IMR-90 (cell line): ENCODE results near the gene TSPAN31. TPM values are rescaled to one million over a fixed set of nuclear protein-coding genes. Genes with fewer than 3 reads are reported as not detected.
"Not testable (repeated sequence)": the region's sequence is repeated elsewhere in the genome, so short reads cannot be mapped to it uniquely, and the experiment has no call there.

Experiments
- ATAC-seq: fragments of 200-7000 bp; cut with Tn5 transposase; 2 replicates; pipeline ENCODE4 v1.9.1; 2020; ENCODE audit warnings: low read depth, mild to moderate bottlenecking, moderate library complexity
- BruUV-seq: library from RNA; stranded (reverse); fragments of 400-500 nt; replicated peaks from 2 replicates; lab custom pipeline; 2021; lab: Mats Ljungman, UMichigan
- CTCF ChIA-PET: fragments of 300-600 bp; formaldehyde crosslinking; extraction: SDS; loops from one replicate; lab custom pipeline; 2021; ENCODE audit warnings: antibody characterized with exemption; lab: Yijun Ruan, JAX
- POLR2A ChIA-PET: fragments of 300-600 bp; sonication (Branson Sonifier 250); formaldehyde crosslinking; loops from one replicate; lab custom pipeline; 2022; ENCODE audit warnings: antibody characterized with exemption; ENCODE audit not compliant: unreplicated experiment; lab: Charles Lee
- DNase-seq: peaks from one replicate; pipeline ENCODE4 v3.0.0; 2013
- H2AFZ ChIP-seq: replicated peaks from 2 replicates; pipeline ENCODE3; 2013; ENCODE audit warnings: low read length, mild to moderate bottlenecking; ENCODE audit not compliant: poor library complexity
- H2AK5ac ChIP-seq: 2 replicates; pipeline ENCODE4 v1.6.1; 2013; ENCODE audit warnings: low read depth, low read length, inconsistent platforms
- H2AK9ac ChIP-seq: replicated peaks from 2 replicates; pipeline ENCODE3; 2013; ENCODE audit warnings: mild to moderate bottlenecking, low read depth, low read length, moderate library complexity; ENCODE audit not compliant: poor library complexity
- H2BK120ac ChIP-seq: 2 replicates; pipeline ENCODE4 v1.6.1; 2013; ENCODE audit warnings: low read depth, low read length, inconsistent platforms
- H2BK15ac ChIP-seq: 3 replicates; pipeline ENCODE4 v1.6.1; 2013; ENCODE audit warnings: low read depth, low read length, inconsistent platforms
- H2BK20ac ChIP-seq: 2 replicates; pipeline ENCODE4 v1.6.1; 2013; ENCODE audit warnings: low read depth, mild to moderate bottlenecking, inconsistent platforms, low read length, moderate library complexity
- H2BK5ac ChIP-seq: 2 replicates; pipeline ENCODE4 v1.6.1; 2013; ENCODE audit warnings: mild to moderate bottlenecking, low read depth, low read length, inconsistent platforms; ENCODE audit not compliant: poor library complexity, severe bottlenecking
- H3K14ac ChIP-seq: replicated peaks from 2 replicates; pipeline ENCODE4 v1.6.1; 2013; ENCODE audit warnings: low read depth, low read length, inconsistent platforms
- H3K18ac ChIP-seq: 2 replicates; pipeline ENCODE4 v1.6.1; 2013; ENCODE audit warnings: low read depth, low read length, control low read depth
- H3K23ac ChIP-seq: 2 replicates; pipeline ENCODE4 v1.6.1; 2013; ENCODE audit warnings: low read depth, low read length, inconsistent platforms
- H3K27ac ChIP-seq: 2 replicates; pipeline ENCODE4 v1.5.1; 2013; ENCODE audit warnings: mild to moderate bottlenecking, control low read depth, low read length; ENCODE audit not compliant: insufficient read depth
- H3K27me3 ChIP-seq: 2 replicates; pipeline ENCODE4 v1.6.1; 2013; ENCODE audit warnings: low read length; ENCODE audit not compliant: control insufficient read depth, insufficient read depth
- H3K36me3 ChIP-seq: 2 replicates; pipeline ENCODE4 v1.6.1; 2013; ENCODE audit warnings: low read length, mixed read lengths; ENCODE audit not compliant: control insufficient read depth, insufficient read depth
- H3K4ac ChIP-seq: 2 replicates; pipeline ENCODE4 v1.6.1; 2013; ENCODE audit warnings: low read depth, low read length, inconsistent platforms
- H3K4me1 ChIP-seq: 2 replicates; pipeline ENCODE4 v1.6.1; 2013; ENCODE audit warnings: low read length, mixed read lengths; ENCODE audit not compliant: control insufficient read depth, insufficient read depth
- H3K4me2 ChIP-seq: 2 replicates; pipeline ENCODE4 v1.6.1; 2013; ENCODE audit warnings: low read depth, mild to moderate bottlenecking, control low read depth, low read length, moderate library complexity
- H3K4me3 ChIP-seq: 2 replicates; pipeline ENCODE4 v1.5.1; 2013; ENCODE audit warnings: low read depth, mild to moderate bottlenecking, control low read depth, low read length, moderate library complexity; ENCODE audit not compliant: insufficient read depth
- H3K56ac ChIP-seq: 2 replicates; pipeline ENCODE4 v1.6.1; 2013; ENCODE audit warnings: low read length, inconsistent platforms; ENCODE audit not compliant: insufficient read depth; ENCODE audit errors: extremely low read depth
- H3K79me1 ChIP-seq, 2 experiments: 2 replicates each; pipeline ENCODE4 v1.6.1; 2013; ENCODE audit warnings: low read length in 2 of 2, inconsistent platforms in 1 of 2, low read depth in 1 of 2
- H3K9ac ChIP-seq: 2 replicates; pipeline ENCODE4 v1.6.1; 2013; ENCODE audit warnings: low read depth, low read length, control low read depth
- H3K9me1 ChIP-seq: 2 replicates; pipeline ENCODE4 v1.6.1; 2013; ENCODE audit warnings: low read length, inconsistent platforms; ENCODE audit not compliant: insufficient read depth
- H3K9me3 ChIP-seq: 2 replicates; pipeline ENCODE4 v1.6.1; 2013; ENCODE audit warnings: low read length; ENCODE audit not compliant: control insufficient read depth, insufficient read depth
- H4K20me1 ChIP-seq: 2 replicates; pipeline ENCODE4 v1.6.1; 2013; ENCODE audit warnings: low read length, inconsistent platforms; ENCODE audit not compliant: insufficient read depth
- H4K5ac ChIP-seq: 2 replicates; pipeline ENCODE4 v1.6.1; 2013; ENCODE audit warnings: mild to moderate bottlenecking, low read depth, low read length, control low read depth
- H4K8ac ChIP-seq, 2 experiments: 2 replicates each; pipeline ENCODE4 v1.6.1; 2013; ENCODE audit warnings: low read depth in 2 of 2, low read length in 2 of 2, control low read depth in 1 of 2, inconsistent platforms in 1 of 2
- H4K91ac ChIP-seq: 2 replicates; pipeline ENCODE4 v1.6.1; 2013; ENCODE audit warnings: low read depth, low read length, inconsistent platforms; ENCODE audit not compliant: insufficient read depth
- BHLHE40 ChIP-seq: fragments of 150-350 bp; IDR thresholded peaks from 2 replicates; pipeline ENCODE4 v1.6.1; 2016; ENCODE audit warnings: mild to moderate bottlenecking, low read depth, low read length
- ELK1 ChIP-seq: fragments of 150-350 bp; IDR thresholded peaks from 2 replicates; pipeline ENCODE4 v1.6.1; 2016; ENCODE audit warnings: low read depth, mild to moderate bottlenecking, low read length, moderate library complexity, borderline replicate concordance
- MXI1 ChIP-seq: IDR thresholded peaks from 2 replicates; pipeline ENCODE4 v1.6.1; 2012; ENCODE audit warnings: low read depth, mild to moderate bottlenecking, low read length, moderate library complexity, borderline replicate concordance
- NFE2L2 ChIP-seq: fragments of 150-350 bp; IDR thresholded peaks from 2 replicates; pipeline ENCODE4 v1.6.1; 2016; ENCODE audit warnings: low read depth, mild to moderate bottlenecking, low read length
- WGBS, 2 experiments: methylation state at CpG; one replicate each; pipeline versions ENCODE4 v1.1.5 to v1.1.7; 2013; ENCODE audit warnings: missing lambda C conversion rate in 2 of 2; ENCODE audit not compliant: insufficient read length in 1 of 2; ENCODE audit errors: extremely low coverage in 2 of 2; 5-methylcytosine and 5-hydroxymethylcytosine counted together
- dilution Hi-C: fragments of 300-500 bp; cut with HindIII; formaldehyde crosslinking; loops from one replicate; pipeline ENCODE4 v1.14.3; 2018; ENCODE audit warnings: low sequenced_read_pairs; ENCODE audit not compliant: unreplicated experiment
- in situ Hi-C: fragments of 300-500 bp; cut with MboI; formaldehyde crosslinking; loops from 3 replicates; pipeline ENCODE4 v1.14.3; 2019; ENCODE audit warnings: low sequenced_read_pairs, inconsistent platforms, mixed read lengths
- intact Hi-C: fragments of 100-400 bp; cut with micrococcal nuclease; formaldehyde crosslinking; loops from 2 replicates; pipeline ENCODE4 v1.10.0; 2022
- polyA plus RNA-seq, 3 experiments: library from polyadenylated mRNA; depleted of rRNA; stranded (reverse); fragments of >200 nt; gene quantifications; 2 replicates each; pipeline ENCODE4 v1.2.3, GENCODE V29; 2012; ENCODE audit warnings: low replicate concordance in 1 of 3
- total RNA-seq: library from RNA; depleted of rRNA; stranded (reverse); fragments of >200 nt; gene quantifications from 2 replicates; pipeline ENCODE4 v1.2.3, GENCODE V29; 2012

The TSPAN31 gene
- total and polyA plus RNA-seq, 2 of the 4 experiments (the other 2 are of a cell fraction): 12.3 to 71.2 TPM

- ChIA-PET CTCF (no interaction called here), POLR2A (interaction anchor here (0.9 kb wide), 1 partner anchor 28 kb away, joined by 4 read pairs; the partner anchor contains the start of gene TSPAN31)
- Histone ChIP-seq H2BK5ac (peak within 1 kb of the TSS; percentile 78), H2BK20ac (0 out of 2 replicates have a peak within 1 kb of the TSS, but pooled peaks have one; percentile 8), H3K9me3 (no peaks in the 10 kb centered on the region), H4K20me1 (no peaks in the 10 kb centered on the region), H3K56ac (peak within 1 kb of the TSS; percentile 88), H3K27ac (peak within 1 kb of the TSS; percentile 82), H2AFZ (peak within 1 kb of the TSS; percentile 99), H3K4me1 (0 out of 2 replicates have a peak, but pooled peaks cover 3% of the 10 kb centered on the region), H2BK15ac (peak within 1 kb of the TSS; percentile 78; the same call in 2 of the 3 replicates), H4K8ac (peak within 1 kb of the TSS; percentile 93 to 99), H3K23ac (peak within 1 kb of the TSS; percentile 98), H3K4ac (peak within 1 kb of the TSS; percentile 98), H4K5ac (peak within 1 kb of the TSS; percentile 91), H3K9ac (peak within 1 kb of the TSS; percentile 99), H4K91ac (peak within 1 kb of the TSS; percentile 95), H3K36me3 (peaks cover 3% of the 10 kb centered on the region), H3K18ac (peak within 1 kb of the TSS; percentile 62), H3K9me1 (peaks cover 9% of the 10 kb centered on the region), H3K27me3 (no peaks in the 10 kb centered on the region), H2BK120ac (peak within 1 kb of the TSS; percentile 86), H2AK5ac (peak within 1 kb of the TSS; percentile 91), H2AK9ac (peak within 1 kb of the TSS; percentile 97), H3K14ac (peak within 1 kb of the TSS; percentile 95), H3K79me1 (peaks cover 16 to 29% of the 10 kb centered on the region in 2 experiments; a peak in 3 of 4 replicates), H3K4me2 (peak within 1 kb of the TSS; percentile 95), H3K4me3 (peak within 1 kb of the TSS; percentile 78)
- DNase-seq (peak; percentile 35), ATAC-seq (peak; percentile 73)
- in situ Hi-C loops: no loop called here
- no TSS peak for BruUV-seq
- 0% methylated on average over 31 of the region's 67 CpGs; no CpG with 5 or more reads in 1 of the 2 experiments for WGBS, 2 experiments
- intact Hi-C loops: no loop called here
- dilution Hi-C loops: no loop called here
- TF ChIP-seq BHLHE40: peak; percentile 39
- TF ChIP-seq ELK1: no peak
- TF ChIP-seq NFE2L2: no peak
- TF ChIP-seq MXI1: peak; percentile 70; the same call in 1 of the 2 replicates
Observed at GRCh38 chr12:57772429-57773322, 27.8 kb downstream of the TSPAN31 start, which contains the start of gene EEF1AKMT3. Gene EEF1AKMT3 (plus strand): TSS chr12:57772614. CDS start chr12:57772725, 111 bp downstream.

- H3K18ac ChIP-seq, H2BK120ac ChIP-seq, H2AFZ ChIP-seq, H3K4me3 ChIP-seq, H3K36me3 ChIP-seq, H3K4me1 ChIP-seq, POLR2A ChIA-PET, H4K8ac ChIP-seq, H3K4me2 ChIP-seq, H3K9me1 ChIP-seq, dilution Hi-C loops, H3K56ac ChIP-seq, H3K23ac ChIP-seq, ATAC-seq, H4K20me1 ChIP-seq, in situ Hi-C loops, H3K9ac ChIP-seq, H3K27me3 ChIP-seq, H3K14ac ChIP-seq, H3K27ac ChIP-seq, H4K5ac ChIP-seq, H2BK20ac ChIP-seq, H2BK15ac ChIP-seq, H2AK5ac ChIP-seq, BruUV-seq, H2AK9ac ChIP-seq, H3K4ac ChIP-seq, intact Hi-C loops, H2BK5ac ChIP-seq, H4K91ac ChIP-seq, DNase-seq, H3K9me3 ChIP-seq: not testable (repeated sequence)
- H3K79me1 ChIP-seq: peaks cover 16 to 29% of the 10 kb centered on the region in 2 experiments; a peak in 3 of 4 replicates
- CTCF ChIA-PET: interaction anchor here (1.2 kb wide), 1 partner anchor 15 kb away, joined by 3 read pairs; no protein-coding TSS in a partner anchor
- 100% methylated on average over 3 of the region's 11 CpGs; no CpG with 5 or more reads in 1 of the 2 experiments for WGBS, 2 experiments
Observed at GRCh38 chr12:57774634-57775033, 29.8 kb downstream of the TSPAN31 start.
